HUES6 (cell line): ENCODE measurements around the gene RAMACL.

Experiments
- H3K27ac ChIP-seq: 2 replicates; pipeline ENCODE4 v1.7.0; 2013; ENCODE audit warnings: low read depth, mild to moderate bottlenecking, low read length, inconsistent platforms
- H3K27me3 ChIP-seq: 2 replicates; pipeline ENCODE4 v1.6.1; 2013; ENCODE audit warnings: low read length; ENCODE audit not compliant: control insufficient read depth, insufficient read depth
- H3K36me3 ChIP-seq: 2 replicates; pipeline ENCODE4 v1.6.1; 2013; ENCODE audit warnings: low read length; ENCODE audit not compliant: control insufficient read depth, insufficient read depth
- H3K4me1 ChIP-seq: 2 replicates; pipeline ENCODE4 v1.6.1; 2013; ENCODE audit warnings: low read length; ENCODE audit not compliant: control insufficient read depth, insufficient read depth
- H3K4me3 ChIP-seq: 2 replicates; pipeline ENCODE4 v1.5.1; 2013; ENCODE audit warnings: low read depth, low read length
- H3K9ac ChIP-seq: one replicate; pipeline ENCODE4 v1.6.1; 2013; ENCODE audit warnings: mild to moderate bottlenecking, low read length
- H3K9me3 ChIP-seq: 2 replicates; pipeline ENCODE4 v1.6.1; 2013; ENCODE audit warnings: low read depth, low read length; ENCODE audit not compliant: control insufficient read depth, insufficient read depth

Gene RAMACL

GRCh38 chr6:166592821-166593220 lies 6.3 kb upstream of the RAMACL start:
- no peaks in the 10 kb centered on the region for H3K36me3 ChIP-seq
- no peaks in the 10 kb centered on the region for H3K27me3 ChIP-seq
- peaks cover 7% of the 10 kb centered on the region; the same call in 1 of the 2 replicates for H3K4me1 ChIP-seq

GRCh38 chr6:166591961-166592520 lies 5.6 kb upstream of the RAMACL start:
- Histone ChIP-seq H3K9me3 (no peaks in the 10 kb centered on the region), H3K27me3 (no peaks in the 10 kb centered on the region), H3K36me3 (no peaks in the 10 kb centered on the region), H3K27ac (no peak overlapping the region), H3K9ac (no peak overlapping the region), H3K4me3 (no peak overlapping the region), H3K4me1 (peaks cover 7% of the 10 kb centered on the region; the same call in 1 of the 2 replicates)

More at GRCh38 chr6:166592821-166593220, 6.3 kb upstream of the RAMACL start:
- H3K27ac ChIP-seq: no peak overlapping the region
- H3K9ac ChIP-seq: no peak overlapping the region
- no peak overlapping the region for H3K4me3 ChIP-seq
- H3K9me3 ChIP-seq: no peaks in the 10 kb centered on the region

- no peak overlapping the region for H3K4me3 ChIP-seq
- no peak overlapping the region for H3K9ac ChIP-seq
- H3K4me1 ChIP-seq: peaks cover 7% of the 10 kb centered on the region; the same call in 1 of the 2 replicates
Measured at GRCh38 chr6:166591026-166591425, 4.5 kb upstream of the RAMACL start.

GRCh38 chr6:166589786-166590574 lies 3.5 kb upstream of the RAMACL start:
- H3K27me3 ChIP-seq: no peaks in the 10 kb centered on the region
- H3K27ac ChIP-seq: no peak overlapping the region
- peaks cover 7% of the 10 kb centered on the region; the same call in 1 of the 2 replicates for H3K4me1 ChIP-seq
- no peak overlapping the region for H3K9ac ChIP-seq
- no peak overlapping the region for H3K4me3 ChIP-seq
- no peaks in the 10 kb centered on the region for H3K36me3 ChIP-seq
- no peaks in the 10 kb centered on the region for H3K9me3 ChIP-seq

More at GRCh38 chr6:166591026-166591425, 4.5 kb upstream of the RAMACL start:
- Histone ChIP-seq H3K9me3 (no peaks in the 10 kb centered on the region), H3K36me3 (no peaks in the 10 kb centered on the region), H3K27me3 (no peaks in the 10 kb centered on the region), H3K27ac (no peak overlapping the region)

- Histone ChIP-seq H3K9ac (no peak overlapping the region), H3K4me3 (no peak overlapping the region), H3K36me3 (no peaks in the 10 kb centered on the region), H3K27ac (no peak overlapping the region), H3K9me3 (no peaks in the 10 kb centered on the region), H3K4me1 (peaks cover 7% of the 10 kb centered on the region; the same call in 1 of the 2 replicates), H3K27me3 (no peaks in the 10 kb centered on the region)
Measured at GRCh38 chr6:166589337-166589731, 2.9 kb upstream of the RAMACL start.

DNA sequence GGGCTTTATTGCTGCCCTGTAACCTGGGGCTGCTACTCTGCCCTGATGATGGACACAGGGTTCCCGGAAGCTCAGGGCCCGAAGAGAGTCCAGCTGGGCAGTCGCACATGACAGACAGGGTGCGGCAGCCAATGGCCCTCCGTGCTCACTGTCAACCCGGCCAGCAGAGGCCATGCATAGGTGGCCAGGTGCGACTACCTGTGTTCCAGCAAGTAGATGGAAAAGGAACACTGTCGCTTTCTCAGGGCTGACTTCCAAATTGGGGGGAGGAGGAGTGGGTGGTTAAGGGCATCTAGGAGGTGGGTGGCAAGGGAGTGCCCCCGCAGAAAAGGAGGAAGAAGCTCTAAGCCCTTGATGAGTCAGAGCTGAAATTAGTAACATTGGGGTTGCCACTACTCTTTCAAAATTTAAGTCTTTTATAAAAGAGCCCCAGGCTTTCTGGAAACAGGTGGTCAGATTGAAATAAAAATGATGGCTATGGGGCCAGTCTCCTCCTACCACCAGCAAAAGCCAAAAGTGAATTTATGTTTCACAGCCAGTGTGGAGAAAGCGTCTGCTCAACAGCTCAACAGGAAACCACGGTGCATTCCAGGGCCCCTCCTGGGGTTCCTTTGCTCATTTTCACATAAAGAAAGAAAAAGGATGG lies 2.3 kb upstream of the RAMACL start:
- H3K4me1 ChIP-seq: peaks cover 7% of the 10 kb centered on the region; the same call in 1 of the 2 replicates
- no peak overlapping the region for H3K27ac ChIP-seq
- H3K36me3 ChIP-seq: no peaks in the 10 kb centered on the region
- H3K9ac ChIP-seq: no peak overlapping the region
- H3K9me3 ChIP-seq: no peaks in the 10 kb centered on the region
- no peak overlapping the region for H3K4me3 ChIP-seq
- no peaks in the 10 kb centered on the region for H3K27me3 ChIP-seq

GRCh38 chr6:166587631-166588413 lies 1.3 kb upstream of the RAMACL start:
- no peaks in the 10 kb centered on the region for H3K9me3 ChIP-seq
- H3K36me3 ChIP-seq: no peaks in the 10 kb centered on the region
- no peak overlapping the region for H3K27ac ChIP-seq
- H3K4me1 ChIP-seq: peaks cover 14% of the 10 kb centered on the region
- no peak overlapping the region for H3K9ac ChIP-seq
- no peak overlapping the region for H3K4me3 ChIP-seq
- H3K27me3 ChIP-seq: no peaks in the 10 kb centered on the region

- Histone ChIP-seq H3K9ac (no peak overlapping the region), H3K9me3 (no peaks in the 10 kb centered on the region), H3K4me3 (no peak overlapping the region), H3K27ac (no peak overlapping the region), H3K36me3 (no peaks in the 10 kb centered on the region), H3K4me1 (peaks cover 17% of the 10 kb centered on the region), H3K27me3 (no peaks in the 10 kb centered on the region)
Measured at GRCh38 chr6:166584853-166585429, 1.5 kb downstream of the RAMACL start.

GRCh38 chr6:166584155-166584554 lies 2.3 kb downstream of the RAMACL start:
- Histone ChIP-seq H3K27me3 (no peaks in the 10 kb centered on the region), H3K36me3 (no peaks in the 10 kb centered on the region), H3K4me3 (no peak overlapping the region), H3K4me1 (peaks cover 13% of the 10 kb centered on the region), H3K9ac (no peak overlapping the region), H3K27ac (no peak overlapping the region), H3K9me3 (no peaks in the 10 kb centered on the region)

DNA sequence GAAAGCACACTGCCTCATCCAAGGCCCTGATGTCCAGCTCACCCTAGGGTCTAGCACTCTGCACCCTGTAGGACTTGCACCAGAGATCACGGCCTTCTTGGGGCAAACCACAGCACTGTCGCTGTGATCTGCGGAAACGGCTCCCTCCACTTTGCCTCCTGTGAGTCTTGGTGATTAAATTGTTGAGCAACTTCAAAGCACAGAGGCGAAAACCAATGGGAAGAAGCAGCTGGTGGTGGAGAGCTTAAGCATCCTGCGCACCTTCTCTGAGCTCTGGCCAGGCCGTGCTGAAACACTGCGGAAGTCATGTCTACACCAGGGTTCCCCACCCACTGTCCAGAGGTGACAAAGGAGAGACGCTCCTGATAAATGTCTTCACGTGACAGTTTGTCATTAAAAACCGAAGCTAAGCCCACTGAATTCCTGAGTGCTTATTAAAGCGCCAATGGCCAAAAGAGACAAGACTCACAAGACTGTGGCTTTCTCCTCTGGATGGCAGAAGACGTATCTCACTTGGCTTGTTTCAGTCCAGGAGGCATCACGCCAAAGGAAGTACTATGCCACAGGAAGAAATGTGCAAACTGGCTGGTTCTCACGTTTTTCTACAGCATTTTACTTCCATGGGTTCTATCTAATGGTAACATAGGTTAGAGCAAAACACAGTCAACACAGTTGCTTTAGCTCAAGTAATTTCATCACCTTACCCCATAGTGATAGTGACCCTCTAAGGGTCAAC lies 3.1 kb downstream of the RAMACL start:
- Histone ChIP-seq H3K9me3 (no peaks in the 10 kb centered on the region), H3K4me1 (peaks cover 10% of the 10 kb centered on the region), H3K36me3 (no peaks in the 10 kb centered on the region), H3K27me3 (no peaks in the 10 kb centered on the region), H3K9ac (no peak overlapping the region), H3K27ac (no peak overlapping the region), H3K4me3 (no peak overlapping the region)
